ENCODE results near the gene KCNN4. TPM values are rescaled to one million over a fixed set of nuclear protein-coding genes. Genes with fewer than 3 reads are reported as not detected.

KCNN4 gene
- total and polyA plus RNA-seq, 11 donors, result 0.15 to 3.7 (median 0.63) TPM

DNA sequence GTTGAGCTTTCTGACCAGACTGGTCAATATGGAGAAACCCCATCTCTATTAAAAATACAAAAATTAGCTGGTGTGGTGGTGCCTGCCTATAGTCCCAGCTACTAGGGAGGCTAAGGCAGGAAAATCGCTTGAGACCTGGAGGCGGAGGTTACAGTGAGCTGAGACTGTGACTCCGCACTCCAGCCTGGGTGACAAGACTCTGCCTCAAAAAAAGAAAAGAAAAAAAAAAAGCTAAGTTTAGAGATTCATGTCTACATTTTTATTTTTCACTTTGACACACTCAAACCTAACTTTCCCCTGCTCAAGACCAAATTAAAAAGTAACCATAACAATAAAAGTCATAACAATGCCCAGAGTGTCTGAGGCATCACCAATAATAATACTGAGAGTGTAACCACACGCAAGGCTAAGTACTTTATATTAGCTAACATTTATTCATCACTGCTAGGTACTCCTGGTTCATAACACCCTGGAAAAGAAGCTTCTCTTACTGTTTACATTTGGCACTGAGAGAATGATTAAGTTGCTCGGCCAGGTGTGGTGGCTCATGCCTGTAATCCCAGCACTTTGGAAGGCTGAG, 59.2 kb downstream of the KCNN4 start:
- Histone ChIP-seq H3K4me3 (no peak overlapping the region), H3K4me1 (peaks cover 0 to 16% (median 7%) of the 10 kb centered on the region in 12 donors), H3K27me3 (no peaks in the 10 kb centered on the region), H3K9me3 (no peaks in the 10 kb centered on the region), H3K27ac (no peak overlapping the region), H3K36me3 (no peaks in the 10 kb centered on the region)
- DNase-seq (no peak), ATAC-seq (no peak)
- TF ChIP-seq, protein P1, sequence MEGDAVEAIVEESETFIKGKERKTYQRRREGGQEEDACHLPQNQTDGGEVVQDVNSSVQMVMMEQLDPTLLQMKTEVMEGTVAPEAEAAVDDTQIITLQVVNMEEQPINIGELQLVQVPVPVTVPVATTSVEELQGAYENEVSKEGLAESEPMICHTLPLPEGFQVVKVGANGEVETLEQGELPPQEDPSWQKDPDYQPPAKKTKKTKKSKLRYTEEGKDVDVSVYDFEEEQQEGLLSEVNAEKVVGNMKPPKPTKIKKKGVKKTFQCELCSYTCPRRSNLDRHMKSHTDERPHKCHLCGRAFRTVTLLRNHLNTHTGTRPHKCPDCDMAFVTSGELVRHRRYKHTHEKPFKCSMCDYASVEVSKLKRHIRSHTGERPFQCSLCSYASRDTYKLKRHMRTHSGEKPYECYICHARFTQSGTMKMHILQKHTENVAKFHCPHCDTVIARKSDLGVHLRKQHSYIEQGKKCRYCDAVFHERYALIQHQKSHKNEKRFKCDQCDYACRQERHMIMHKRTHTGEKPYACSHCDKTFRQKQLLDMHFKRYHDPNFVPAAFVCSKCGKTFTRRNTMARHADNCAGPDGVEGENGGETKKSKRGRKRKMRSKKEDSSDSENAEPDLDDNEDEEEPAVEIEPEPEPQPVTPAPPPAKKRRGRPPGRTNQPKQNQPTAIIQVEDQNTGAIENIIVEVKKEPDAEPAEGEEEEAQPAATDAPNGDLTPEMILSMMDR (IDR thresholded peaks at IDR 0.05), result no peak
- no peak for TF ChIP-seq POLR2A (IDR thresholded peaks at IDR 0.05)
- intact Hi-C loops (cut with DNase I), result no loop called here
- WGBS, 4 donors, result 91 to 94% (median 92%) methylated on average over 5 of the region's 5 CpGs

DNA sequence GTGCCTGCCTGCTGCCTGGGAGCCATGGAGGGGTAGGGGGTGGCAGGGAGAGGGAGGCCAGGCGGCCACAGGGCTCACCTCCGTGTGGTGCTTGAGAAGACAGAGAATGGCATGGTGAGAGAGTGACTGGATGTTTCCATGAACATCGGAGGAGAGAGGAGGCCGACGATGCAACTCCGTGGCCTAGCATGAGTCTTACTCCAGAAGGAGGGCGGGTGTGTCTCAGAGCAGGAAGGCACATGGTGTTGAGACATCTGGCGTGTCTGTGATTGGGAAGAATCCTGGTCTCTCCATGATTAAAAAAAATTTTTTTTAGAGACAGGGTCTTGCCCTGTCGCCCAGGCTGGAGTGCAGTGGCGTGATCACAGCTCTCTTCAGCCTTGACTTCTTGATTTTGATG, 59.8 kb downstream of the KCNN4 start:
- Histone ChIP-seq H3K27me3 (no peaks in the 10 kb centered on the region), H3K9me3 (no peaks in the 10 kb centered on the region), H3K4me1 (peaks cover 0 to 11% (median 7%) of the 10 kb centered on the region in 12 donors), H3K4me3 (no peak overlapping the region), H3K36me3 (no peaks in the 10 kb centered on the region), H3K27ac (no peak overlapping the region)
- intact Hi-C loops (cut with DNase I), result no loop called here
- DNase-seq (no peak), ATAC-seq (no peak)
- WGBS, 4 donors, result 81 to 87% (median 84%) methylated on average over 10 of the region's 10 CpGs
- no peak for TF ChIP-seq POLR2A (IDR thresholded peaks at IDR 0.05)
- TF ChIP-seq, protein P1 (IDR thresholded peaks at IDR 0.05), result no peak

DNA sequence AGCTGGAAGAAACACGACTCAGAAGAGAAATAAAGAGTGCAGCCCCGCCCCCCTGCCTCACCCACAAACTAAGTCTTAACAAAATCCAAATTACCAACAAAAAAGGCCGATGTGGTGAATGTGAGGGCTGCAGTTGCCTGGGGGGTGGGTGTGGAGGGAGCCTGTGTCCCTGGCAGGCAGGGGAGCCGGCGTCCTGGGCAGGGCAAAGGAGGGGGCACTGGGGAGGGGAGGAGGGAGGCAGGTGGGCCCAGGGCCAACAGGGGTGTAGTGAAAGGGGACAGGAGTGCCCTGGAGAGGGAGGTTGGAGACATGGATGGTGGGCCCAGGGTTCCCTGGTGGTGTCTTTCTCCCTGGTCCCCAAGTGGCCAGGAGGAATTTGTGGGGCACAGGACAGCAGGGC, 60.9 kb downstream of the KCNN4 start:
- H3K4me1 ChIP-seq, result peaks cover 0 to 2% (median under 1%) of the 10 kb centered on the region in 12 donors
- no peak overlapping the region for H3K27ac ChIP-seq
- ATAC-seq (no peak), DNase-seq (no peak)
- WGBS, 4 donors, result 75 to 82% (median 76%) methylated on average over 5 of the region's 5 CpGs
- TF ChIP-seq, protein P1 (IDR thresholded peaks at IDR 0.05), result no peak
- TF ChIP-seq POLR2A (IDR thresholded peaks at IDR 0.05), result no peak
- no peaks in the 10 kb centered on the region for H3K36me3 ChIP-seq
- intact Hi-C loops (cut with DNase I), result no loop called here
- no peaks in the 10 kb centered on the region for H3K27me3 ChIP-seq
- H3K9me3 ChIP-seq, result no peaks in the 10 kb centered on the region
- no peak overlapping the region for H3K4me3 ChIP-seq

DNA sequence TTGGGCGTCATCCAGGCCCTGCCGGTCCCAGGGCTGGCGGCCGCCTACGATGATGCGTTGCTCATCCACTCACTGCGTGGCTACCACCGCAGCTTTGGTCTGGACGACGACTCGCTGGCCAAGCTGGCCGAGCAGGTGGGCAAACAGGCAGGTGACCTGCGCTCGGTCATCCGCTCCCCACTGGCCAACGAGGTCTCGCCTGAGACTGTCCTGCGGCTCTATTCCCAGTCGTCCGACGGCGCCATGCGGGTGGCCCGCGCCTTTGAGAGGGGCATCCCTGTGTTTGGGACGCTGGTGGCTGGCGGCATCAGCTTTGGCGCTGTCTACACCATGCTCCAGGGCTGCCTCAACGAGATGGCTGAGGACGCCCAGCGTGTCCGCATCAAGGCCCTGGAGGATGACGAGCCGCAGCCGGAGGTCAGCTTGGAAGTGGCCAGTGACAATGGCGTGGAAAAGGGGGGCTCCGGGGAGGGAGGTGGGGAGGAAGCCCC, 61.4 kb downstream of the KCNN4 start:
- intact Hi-C loops (cut with DNase I), result no loop called here
- TF ChIP-seq, protein P1 (IDR thresholded peaks at IDR 0.05), result no peak
- no peak for TF ChIP-seq POLR2A (IDR thresholded peaks at IDR 0.05)
- ATAC-seq (no peak), DNase-seq (no peak)
- H3K27ac ChIP-seq, result no peak overlapping the region
- H3K36me3 ChIP-seq, result no peaks in the 10 kb centered on the region
- H3K9me3 ChIP-seq, result no peaks in the 10 kb centered on the region
- no peaks in the 10 kb centered on the region for H3K27me3 ChIP-seq
- 90 to 93% (median 92%) methylated on average over 26 to 37 of the region's 37 CpGs for WGBS, 4 donors
- no peaks in the 10 kb centered on the region for H3K4me1 ChIP-seq
- H3K4me3 ChIP-seq, result no peak overlapping the region

All from heart left ventricle (tissue), 16 donors.